OCI-LY3 (cell line): Measurements from ENCODE around the gene UMODL1.

Source experiments
- CTCF ChIP-seq: fragments of 200-600, 300-600 bp; sonication (generic); IDR thresholded peaks from 2 replicates; pipeline ENCODE4 v1.5.1; 2014; ENCODE audit warnings: antibody characterized with exemption, low read length, low read depth
- EZH2phosphoT487 ChIP-seq: fragments of 200-600 bp; shearing (Covaris generic); IDR thresholded peaks from 2 replicates; pipeline ENCODE4 v1.6.1; 2018; ENCODE audit warnings: antibody characterized with exemption, mixed run types, low read depth

GRCh38 chr21:42088148-42088547, 17.0 kb downstream of the UMODL1 start:
- TF ChIP-seq CTCF, result no peak
- no peak for TF ChIP-seq EZH2phosphoT487
